ENCODE measurements around the gene GPC3. TPM values are rescaled to one million over a fixed set of nuclear protein-coding genes. Genes with fewer than 3 reads are reported as not detected.

The GPC3 gene
- total and polyA plus RNA-seq, 2 donors (not counting 3 experiments of a cell fraction or from before 2014, with no cell fraction given) = not detected

GRCh38 chrX:133836561-133836960, 148.8 kb downstream of the GPC3 start:
- no TSS peak for BruUV-seq (replicated peaks)
- intact Hi-C loops (cut with micrococcal nuclease) (no loop called here), dilution Hi-C loops (cut with MboI; ENCODE audit: extremely low pct_ligation_motif_present, low sequenced_read_pairs) (no loop called here)
- Histone ChIP-seq H3K4me3 (replicated peaks in 1 of 3; ENCODE audit: insufficient read depth in 1 of 3, low read depth in 1 of 3, low read length in 3 of 3) (no peak overlapping the region), H3K36me3 (ENCODE audit: control insufficient read depth in 2 of 2, extremely low read depth in 1 of 2, insufficient read depth in 2 of 2, low read length in 2 of 2) (no peaks in the 10 kb centered on the region), H3K9ac (replicated peaks; ENCODE audit: extremely low read depth, insufficient read depth, low read length) (no peak overlapping the region), H3K4me1 (ENCODE audit: control insufficient read depth, extremely low read depth, insufficient read depth, low read length) (no peaks in the 10 kb centered on the region), H2AFZ (ENCODE audit: low read depth, low read length) (no peak overlapping the region), H3K9me1 (replicated peaks; ENCODE audit: control insufficient read depth, extremely low read depth, insufficient read depth, low read length) (no peaks in the 10 kb centered on the region), H3K9me3 (replicated peaks; ENCODE audit: control insufficient read depth, insufficient read depth, low read length) (no peaks in the 10 kb centered on the region), H3K4me2 (ENCODE audit: insufficient read depth, low read length) (no peak overlapping the region), H3K27ac (ENCODE audit: insufficient read depth, low read depth, low read length) (no peak overlapping the region), H3K79me2 (ENCODE audit: control insufficient read depth, insufficient read depth, low read length) (no peaks in the 10 kb centered on the region), H4K20me1 (replicated peaks; ENCODE audit: control insufficient read depth, extremely low read depth, insufficient read depth, low read length) (no peaks in the 10 kb centered on the region), H3K27me3 (ENCODE audit: control insufficient read depth in 2 of 2, insufficient read depth in 2 of 2, low read length in 2 of 2) (no peaks in the 10 kb centered on the region)
- ChIA-PET CTCF (no interaction called here), POLR2A (no interaction called here)
- FAIRE-seq (no peak), DNase-seq (ENCODE audit: low read depth, low spot score) (no peak)
- TF ChIP-seq GATA2 (IDR thresholded peaks at IDR 0.05; ENCODE audit: insufficient read depth, insufficient read length, low read depth, low read length) (no peak), POLR2A (IDR thresholded peaks at IDR 0.05; ENCODE audit: low read depth, low read length) (no peak), FOS (IDR thresholded peaks at IDR 0.05; ENCODE audit: borderline replicate concordance, insufficient read depth, low read length) (no peak), MYC (IDR thresholded peaks at IDR 0.05; ENCODE audit: low read depth, low read length) (no peak), EZH2 (IDR thresholded peaks at IDR 0.05; ENCODE audit: borderline replicate concordance, low read depth, low read length, severe bottlenecking) (no peak), MAX (IDR thresholded peaks at IDR 0.05; ENCODE audit: insufficient read depth, insufficient read length) (no peak), POLR2AphosphoS5 (IDR thresholded peaks at IDR 0.05; ENCODE audit: insufficient read depth, low read depth, low read length) (no peak), JUN (IDR thresholded peaks at IDR 0.05; ENCODE audit: borderline replicate concordance, insufficient read depth, insufficient read length, low read depth) (no peak)
- TF ChIP-seq, protein P1, sequence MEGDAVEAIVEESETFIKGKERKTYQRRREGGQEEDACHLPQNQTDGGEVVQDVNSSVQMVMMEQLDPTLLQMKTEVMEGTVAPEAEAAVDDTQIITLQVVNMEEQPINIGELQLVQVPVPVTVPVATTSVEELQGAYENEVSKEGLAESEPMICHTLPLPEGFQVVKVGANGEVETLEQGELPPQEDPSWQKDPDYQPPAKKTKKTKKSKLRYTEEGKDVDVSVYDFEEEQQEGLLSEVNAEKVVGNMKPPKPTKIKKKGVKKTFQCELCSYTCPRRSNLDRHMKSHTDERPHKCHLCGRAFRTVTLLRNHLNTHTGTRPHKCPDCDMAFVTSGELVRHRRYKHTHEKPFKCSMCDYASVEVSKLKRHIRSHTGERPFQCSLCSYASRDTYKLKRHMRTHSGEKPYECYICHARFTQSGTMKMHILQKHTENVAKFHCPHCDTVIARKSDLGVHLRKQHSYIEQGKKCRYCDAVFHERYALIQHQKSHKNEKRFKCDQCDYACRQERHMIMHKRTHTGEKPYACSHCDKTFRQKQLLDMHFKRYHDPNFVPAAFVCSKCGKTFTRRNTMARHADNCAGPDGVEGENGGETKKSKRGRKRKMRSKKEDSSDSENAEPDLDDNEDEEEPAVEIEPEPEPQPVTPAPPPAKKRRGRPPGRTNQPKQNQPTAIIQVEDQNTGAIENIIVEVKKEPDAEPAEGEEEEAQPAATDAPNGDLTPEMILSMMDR (IDR thresholded peaks at IDR 0.05; ENCODE audit: extremely low read depth in 1 of 2, insufficient read depth in 1 of 2, low read depth in 1 of 2, low read length in 2 of 2) = no peak
